NCI-H526 treated with DMSO at 0.1 percent for 48 hours (cell line): Measurements from ENCODE around the gene JAML.

Experiments used
- DNase-seq: peaks from one replicate; lab custom pipeline; 2025; lab: John Stamatoyannopoulos, UW

The JAML gene, protein sequence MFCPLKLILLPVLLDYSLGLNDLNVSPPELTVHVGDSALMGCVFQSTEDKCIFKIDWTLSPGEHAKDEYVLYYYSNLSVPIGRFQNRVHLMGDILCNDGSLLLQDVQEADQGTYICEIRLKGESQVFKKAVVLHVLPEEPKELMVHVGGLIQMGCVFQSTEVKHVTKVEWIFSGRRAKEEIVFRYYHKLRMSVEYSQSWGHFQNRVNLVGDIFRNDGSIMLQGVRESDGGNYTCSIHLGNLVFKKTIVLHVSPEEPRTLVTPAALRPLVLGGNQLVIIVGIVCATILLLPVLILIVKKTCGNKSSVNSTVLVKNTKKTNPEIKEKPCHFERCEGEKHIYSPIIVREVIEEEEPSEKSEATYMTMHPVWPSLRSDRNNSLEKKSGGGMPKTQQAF

DNA sequence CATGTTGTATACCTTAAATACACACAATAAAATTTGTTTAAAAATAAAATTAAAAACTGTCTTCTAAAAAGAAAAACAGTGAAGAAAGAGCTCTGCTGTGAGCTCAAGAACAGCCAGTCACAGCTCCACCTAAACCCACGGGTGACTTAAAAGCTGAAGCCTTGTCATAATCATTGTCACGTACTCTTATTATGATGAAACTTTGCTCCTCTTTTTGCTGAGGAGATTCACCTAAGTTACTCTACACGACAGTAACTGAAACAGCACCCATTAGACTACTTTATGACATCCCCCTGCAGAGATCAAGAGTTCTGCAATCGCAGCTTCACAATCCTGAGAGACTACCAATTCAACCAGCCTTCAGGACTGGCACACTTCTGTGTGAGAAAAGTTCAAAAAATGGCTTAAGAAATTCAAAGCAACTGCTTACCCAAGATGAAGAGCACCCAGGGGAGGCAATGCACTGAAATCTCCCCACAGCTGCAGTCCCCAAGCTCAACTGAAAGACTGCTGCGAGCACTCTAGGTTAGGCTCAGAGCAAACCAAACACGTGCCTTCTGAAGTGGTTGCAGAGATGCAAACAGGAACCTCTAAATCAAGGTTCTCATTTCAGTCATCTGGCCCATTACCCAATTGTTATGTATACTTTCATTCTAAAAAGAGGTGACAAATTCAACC, at the start of gene JAML:
Gene JAML (minus strand): TSS at position 501 of the 678 bp plus-strand sequence. CDS start 10,145 bp downstream, outside the sequence.
- DNase-seq: no peak

DNA sequence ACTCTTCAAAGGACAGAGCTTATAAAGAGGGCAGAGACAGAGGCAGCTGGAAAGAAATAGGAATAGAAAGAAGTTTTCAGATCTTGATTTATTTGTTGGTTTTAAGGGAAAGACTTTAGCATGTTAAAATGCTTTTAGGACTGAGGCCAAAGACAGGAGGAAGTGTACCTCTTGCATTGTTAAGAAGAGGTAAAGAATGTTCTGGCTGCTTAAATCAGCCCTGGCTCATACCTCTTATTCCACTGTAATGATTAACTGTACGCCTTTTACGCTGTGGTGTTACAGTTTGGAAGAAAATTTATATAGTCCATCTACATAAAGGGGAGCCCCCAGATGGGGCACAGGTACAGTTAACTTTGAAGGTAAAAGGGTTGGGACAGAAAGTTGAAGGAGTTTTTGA, 49.4 kb upstream of the JAML start:
- no peak for DNase-seq

DNA sequence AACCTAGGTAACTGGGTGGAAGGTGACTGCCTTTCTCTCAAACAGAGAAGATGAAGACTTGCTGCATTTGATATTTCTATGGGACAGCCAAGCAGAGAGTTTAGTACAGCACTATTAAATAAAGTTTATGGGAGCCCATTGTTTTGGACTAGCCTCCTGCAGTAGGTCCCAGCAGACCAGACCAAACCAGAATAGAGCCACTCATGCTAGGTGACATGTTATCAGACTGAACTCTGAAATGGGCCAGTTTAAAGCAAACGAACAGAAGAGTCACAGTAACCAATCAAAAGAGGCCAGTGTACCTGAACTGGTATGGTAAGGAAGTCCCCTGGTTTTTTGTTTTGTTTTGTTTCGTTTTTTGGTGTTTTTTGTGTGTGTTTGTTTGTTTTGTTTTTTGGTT, 47.2 kb upstream of the JAML start:
- DNase-seq: no peak

DNA sequence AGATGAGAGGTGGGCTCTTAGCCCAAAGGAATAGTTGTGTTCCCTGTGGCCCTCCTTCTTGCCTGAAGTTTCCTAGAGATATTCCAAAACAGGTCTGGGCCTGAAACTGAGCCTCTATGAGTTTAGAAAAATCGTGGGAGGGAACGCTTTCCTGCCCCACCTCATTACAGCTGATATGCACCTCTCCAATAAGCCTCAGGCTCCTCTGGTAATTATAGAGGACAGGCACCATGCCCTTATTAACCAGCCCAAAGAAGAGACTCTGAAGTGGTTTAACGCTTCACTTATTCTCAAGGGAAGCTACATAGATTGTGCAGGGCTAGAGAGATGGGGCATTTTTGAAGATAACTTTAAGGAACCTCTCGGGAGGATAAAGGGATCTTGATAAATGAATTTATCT, 42.7 kb upstream of the JAML start:
- no peak for DNase-seq

DNA sequence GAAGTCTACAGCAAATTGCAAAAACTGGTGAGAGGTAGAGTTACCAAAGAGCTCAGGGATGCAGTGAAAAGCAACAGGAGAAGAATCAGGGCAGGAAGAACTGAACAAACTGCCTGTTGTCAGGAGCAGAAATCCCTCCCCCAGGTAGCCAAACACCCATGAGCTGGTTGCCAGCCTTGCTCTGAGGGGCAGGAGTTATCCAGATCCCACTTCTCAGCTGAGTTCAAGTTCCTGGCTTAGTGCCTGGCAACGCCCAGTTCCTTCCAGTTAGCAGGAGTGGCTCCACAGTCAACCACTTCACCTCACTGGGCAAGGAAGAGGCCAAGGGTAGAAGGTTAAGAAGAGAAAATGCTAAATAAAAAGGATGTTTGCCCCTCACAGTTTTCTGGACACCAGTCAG, 41.1 kb upstream of the JAML start:
- DNase-seq: no peak

DNA sequence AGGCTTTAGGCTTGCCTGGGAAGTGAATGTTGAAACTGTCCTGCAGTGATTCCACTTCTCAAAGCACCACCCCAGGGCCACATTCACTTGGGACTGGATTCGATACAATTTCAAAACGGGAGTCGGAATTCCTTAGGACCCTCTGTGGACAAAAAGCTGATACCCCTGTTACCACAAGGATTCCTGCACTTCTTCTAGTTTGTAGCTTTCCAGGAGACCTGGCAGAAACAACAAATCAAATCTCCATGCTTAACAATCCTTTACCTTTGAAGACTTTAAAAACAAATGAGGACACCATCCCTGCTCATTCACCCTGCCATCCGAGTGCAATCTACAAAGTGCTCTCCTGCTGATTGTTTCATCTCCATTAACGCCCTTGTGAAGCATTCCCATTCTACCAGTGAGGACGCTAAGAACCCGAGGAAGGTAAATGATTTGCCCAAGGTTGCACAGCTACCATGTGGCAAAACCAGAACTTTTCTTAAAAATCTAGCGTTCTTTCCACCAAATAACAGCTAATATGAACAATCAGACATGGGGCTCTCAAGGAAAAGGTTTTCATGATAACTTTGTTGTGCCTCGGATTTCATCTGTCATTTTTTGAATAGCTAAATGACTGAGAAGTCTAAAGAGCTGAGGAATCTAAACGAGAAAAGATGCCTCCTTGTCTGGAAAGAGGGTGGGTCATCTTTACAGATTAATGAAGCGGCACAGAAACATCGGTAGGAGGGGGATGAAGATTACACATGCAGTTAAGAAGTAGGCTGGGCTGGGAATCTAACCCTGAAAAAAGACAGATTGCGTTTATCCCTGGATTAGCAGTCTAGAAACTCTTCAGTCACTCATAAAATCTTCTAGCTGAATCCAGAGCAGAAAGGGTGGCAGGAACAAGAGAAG, 40.0 kb upstream of the JAML start:
- no peak for DNase-seq

DNA sequence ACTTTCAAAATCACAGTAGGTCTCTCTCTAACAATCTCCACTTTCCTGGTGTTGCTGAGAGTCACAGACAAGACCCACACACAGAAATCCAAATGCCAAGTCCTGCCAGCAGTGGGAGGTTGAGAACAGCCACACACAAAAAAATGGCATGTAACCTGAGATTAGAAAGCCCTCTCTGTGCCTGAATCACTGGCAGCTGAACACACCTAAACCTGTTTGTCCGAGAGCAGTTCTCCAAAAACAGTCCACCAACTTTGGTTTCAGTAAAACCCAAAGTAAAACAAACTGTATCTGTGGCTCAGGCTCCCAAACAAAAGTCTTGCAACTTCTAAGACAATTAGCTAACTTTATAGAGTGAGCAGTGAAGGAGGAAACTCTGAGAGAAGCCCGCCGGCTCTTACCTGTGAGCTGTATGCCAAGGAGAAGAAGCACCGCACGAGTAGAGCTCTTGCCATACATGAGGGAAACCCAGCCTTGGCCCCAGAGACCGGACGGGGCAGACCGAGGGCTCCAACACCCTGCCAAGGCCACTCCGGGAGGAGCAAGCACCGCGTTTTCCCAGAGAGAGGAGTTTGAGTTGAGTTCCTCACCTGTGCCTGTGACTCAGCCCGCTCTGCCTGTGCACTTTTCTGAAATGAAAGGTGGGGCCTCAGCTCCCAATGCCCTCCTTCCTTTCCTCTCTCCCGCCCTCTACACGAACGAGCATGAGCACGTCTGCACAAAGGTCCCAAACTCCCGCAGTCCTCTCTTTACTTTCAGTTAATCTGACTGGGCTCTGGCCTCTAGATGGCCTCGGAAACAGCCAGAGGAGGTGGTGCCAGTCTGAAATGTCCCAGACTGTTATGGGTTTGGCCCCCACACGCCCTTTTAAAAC, 39.1 kb upstream of the JAML start, which contains the start of gene MPZL2:
Gene MPZL2 (minus strand): TSS at position 603 of the 874 bp plus-strand sequence. CDS start 144 bp downstream, at position 459.
- DNase-seq: peak; percentile 27

DNA sequence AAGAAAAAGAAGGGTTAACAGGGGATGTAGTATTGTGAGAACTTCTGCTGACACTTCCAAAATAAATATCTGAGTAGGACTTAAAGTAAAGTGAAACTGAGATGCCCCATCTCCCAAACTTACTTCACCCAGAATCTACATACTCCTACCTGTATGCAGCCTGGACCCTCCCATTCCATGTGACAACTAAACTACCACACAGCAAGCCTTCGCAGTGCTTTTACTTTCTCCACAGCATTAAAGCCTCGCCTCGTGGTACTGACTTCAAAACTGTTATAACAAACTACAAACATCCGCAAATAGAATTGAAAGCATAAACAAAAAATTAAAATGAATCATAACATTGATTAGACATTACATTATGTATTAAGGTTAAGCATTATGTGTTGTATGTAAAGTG, 38.3 kb upstream of the JAML start:
- DNase-seq: no peak

DNA sequence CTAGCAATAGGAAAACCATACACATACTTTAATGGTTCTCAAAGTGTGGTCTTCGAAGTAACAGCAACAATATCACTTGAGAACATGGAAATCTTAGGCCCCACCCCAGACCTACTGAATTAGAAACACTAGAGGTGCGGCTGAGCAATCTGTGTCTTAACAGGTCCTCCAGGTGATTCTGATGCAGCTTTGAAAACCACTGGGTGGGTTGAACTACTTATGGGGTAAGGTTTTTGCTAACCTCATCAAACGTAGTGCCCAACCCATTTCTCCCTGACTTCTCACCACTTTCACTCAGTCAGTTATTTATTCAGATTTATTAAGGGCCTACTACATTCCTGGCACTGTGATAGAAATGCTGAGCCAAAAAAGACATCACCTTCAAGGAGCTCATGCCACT, 35.5 kb upstream of the JAML start:
- DNase-seq: no peak

DNA sequence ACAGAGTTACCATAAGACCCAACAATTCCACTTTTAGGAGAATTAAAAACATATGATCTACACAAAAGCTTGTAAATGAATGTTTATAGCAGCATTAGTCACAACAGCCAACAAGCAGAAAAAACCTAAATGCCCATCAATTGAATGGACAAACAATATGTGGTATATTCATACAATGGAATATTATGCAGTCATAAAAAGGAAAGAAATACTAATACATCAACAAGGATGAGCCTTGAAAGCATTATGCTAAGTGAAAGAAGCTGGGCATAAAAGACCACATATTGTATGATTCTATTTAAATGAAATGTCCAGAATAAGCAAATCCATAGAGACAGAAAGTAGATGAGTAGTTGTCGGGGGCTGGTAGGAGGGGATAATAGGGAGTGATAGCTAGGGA, 34.3 kb upstream of the JAML start:
- DNase-seq: no peak

DNA sequence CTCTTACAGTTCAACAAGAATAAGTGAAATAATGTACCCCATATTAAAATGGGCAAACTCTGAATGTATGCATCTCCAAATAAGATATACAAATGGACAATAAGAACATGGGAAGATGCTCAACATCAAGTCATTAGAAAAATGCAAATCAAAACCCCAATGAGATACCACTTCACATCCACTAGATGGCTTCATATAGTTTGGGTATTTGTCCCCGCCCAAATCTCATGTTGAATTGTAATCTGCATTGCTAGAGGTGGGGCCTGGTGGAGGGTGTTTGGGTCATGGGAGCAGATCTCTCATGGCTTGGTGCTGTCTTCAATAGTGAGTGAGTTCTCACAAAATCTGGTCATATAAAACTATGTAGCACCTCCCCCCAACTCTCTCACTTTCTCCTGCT, 33.6 kb upstream of the JAML start:
- DNase-seq: peak; percentile 36

DNA sequence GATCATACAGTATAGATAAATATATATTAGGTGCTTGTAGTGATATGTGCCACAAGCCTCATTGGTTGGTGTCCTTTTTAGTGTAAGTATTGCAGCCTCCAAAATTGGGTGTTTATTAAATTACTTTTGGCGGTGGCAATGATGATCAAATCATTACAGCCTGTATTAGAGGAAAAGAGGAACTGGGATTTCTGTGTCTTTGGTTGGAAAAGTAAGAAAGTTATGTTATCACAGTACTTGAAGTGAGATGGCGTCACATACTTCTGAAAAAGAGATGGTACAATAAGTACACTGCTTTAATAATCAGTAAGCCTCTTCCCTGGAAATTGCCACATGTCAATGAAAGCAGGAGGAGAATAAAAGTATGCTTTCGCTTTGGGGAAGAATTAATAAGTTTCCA, 27.9 kb upstream of the JAML start:
- DNase-seq: no peak

DNA sequence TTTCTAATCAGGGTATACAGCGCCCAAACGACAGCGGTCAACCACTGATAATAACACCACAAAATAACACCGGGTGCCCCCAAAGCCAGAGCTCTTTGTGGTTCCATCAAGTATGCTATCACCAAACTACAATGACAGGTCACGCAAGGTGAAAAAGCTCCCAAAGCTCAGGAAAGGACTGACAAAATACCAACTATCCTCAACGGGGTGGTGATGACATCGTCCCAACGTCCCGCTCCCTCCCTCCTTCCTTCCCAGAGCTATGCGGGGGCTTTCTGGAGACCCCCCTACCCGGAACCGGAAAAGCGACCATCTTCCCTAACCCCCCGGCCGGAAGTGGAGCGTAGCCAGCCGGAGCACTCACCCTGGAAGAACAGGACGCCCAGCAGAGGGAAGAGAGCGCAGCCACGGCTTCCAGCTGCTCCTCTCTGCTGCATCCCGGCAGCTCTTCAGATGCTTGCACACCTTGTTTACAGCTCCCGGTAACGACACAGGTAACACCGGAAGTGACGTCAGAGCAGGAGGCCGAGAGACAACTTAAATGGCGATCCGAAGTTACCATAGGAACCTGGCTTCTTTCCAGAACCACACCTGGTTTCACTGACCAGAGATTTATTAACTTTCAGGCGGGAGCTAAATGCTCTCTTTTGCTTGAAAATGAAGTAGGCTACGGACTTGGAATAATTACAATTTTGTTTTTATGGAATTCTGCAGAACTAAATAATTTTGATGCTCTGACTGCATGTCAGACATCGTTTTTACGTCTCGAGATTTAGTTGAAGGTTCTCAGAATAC, 27.2 kb upstream of the JAML start, which contains the start of gene MPZL3:
Gene MPZL3 (minus strand): TSS at position 508 of the 795 bp plus-strand sequence. CDS start 71 bp downstream, at position 437.
- peak; percentile 99 for DNase-seq

DNA sequence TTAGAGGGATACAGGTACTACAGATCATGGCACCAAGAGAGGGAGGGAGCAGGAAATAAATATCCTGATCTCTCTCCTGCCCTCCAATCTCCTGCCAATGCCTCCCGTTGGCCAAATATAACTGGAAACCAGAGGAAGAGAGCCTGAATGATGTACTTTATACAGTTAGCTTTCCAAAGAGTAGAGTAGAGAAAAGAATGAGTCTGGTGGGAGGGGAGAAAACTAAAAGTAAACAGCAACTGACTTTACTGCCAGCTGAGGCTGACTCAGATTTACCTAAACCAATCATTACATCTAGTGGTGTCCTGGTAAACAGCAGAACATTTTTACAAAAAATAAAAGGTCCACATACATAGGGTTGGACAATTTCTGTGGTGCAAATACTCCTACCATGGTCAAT, 22.2 kb upstream of the JAML start:
- no peak for DNase-seq

DNA sequence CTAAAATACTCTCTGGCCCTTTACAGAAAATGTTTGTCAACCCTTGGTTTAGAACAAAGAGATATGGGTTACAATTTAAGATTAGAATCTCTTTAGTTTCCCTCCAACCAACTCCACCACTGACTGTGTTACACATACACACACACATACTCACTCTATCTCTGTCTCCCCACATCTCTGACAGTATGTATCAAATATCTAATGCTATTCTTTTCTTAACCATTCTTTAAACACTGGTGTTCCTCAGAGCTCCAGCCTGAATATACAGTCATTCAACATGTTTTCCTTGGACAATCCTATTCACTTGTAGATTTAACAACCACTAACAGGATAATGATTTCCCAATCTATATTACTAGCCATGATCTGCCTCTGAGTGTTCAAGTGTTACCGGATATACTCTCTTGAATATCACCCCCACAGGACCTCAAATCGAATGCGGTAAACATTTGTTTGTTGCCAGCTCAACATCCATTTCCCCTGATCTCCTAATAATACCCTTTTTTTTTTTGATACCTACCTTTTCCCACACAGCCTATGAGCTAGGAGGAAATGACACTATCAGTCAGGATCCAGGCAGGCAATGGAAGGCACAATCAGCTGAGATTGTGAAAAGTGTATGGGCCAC, 21.2 kb upstream of the JAML start:
- DNase-seq: no peak

DNA sequence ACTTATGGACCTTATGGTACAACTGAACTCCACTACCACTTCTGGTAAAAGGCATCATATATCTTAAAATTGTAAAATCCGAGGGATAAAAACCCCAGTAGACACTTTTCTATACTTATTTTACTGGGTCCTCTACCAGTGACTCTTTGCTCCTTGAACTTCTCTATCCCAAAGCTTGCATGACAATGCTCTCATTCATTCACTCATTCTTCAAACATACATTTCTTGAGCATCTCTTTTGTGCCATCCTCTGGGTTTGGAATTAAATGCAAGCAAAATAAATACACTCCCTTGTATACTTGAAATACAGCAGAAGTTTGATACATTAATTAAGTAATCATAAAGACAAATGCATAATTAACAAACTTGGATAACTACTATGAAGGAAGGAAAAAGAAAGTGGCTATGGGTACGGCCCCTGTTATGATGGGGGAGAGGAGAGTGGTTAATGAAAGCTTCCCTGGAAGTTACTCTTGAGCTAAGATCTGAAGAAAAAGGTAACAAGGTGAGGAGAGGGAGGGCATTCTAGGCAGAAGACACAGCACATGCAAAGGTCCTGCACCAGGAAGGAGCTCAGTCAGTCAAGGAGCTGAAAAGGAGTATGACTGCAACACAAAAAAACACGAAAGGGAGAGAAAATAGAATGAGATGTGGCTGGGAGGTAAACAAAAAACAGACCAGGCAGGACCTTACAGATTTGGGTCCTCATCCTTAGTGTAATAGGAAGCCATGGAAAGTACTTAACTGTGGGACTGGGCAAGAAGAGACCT, 19.4 kb upstream of the JAML start:
- no peak for DNase-seq

DNA sequence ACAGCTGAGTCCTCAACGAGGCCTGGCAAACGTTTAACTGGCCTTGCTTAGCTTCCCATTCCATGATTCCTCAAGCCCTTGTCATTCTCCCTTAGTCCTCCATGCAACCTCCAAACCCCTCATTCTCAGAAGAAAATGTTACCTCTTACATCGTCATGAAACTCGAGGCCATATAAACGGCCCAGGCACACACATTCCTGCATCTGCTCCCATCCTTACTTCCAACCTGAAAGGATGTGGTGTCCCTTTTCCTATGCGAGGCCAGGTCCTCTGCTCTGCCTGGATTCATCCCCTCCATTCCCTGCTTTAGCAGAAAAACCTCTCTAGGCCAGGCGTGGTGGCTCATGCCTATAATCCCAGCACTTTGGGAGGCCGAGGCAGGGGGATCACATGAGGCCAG, 18.4 kb upstream of the JAML start:
- DNase-seq: no peak

DNA sequence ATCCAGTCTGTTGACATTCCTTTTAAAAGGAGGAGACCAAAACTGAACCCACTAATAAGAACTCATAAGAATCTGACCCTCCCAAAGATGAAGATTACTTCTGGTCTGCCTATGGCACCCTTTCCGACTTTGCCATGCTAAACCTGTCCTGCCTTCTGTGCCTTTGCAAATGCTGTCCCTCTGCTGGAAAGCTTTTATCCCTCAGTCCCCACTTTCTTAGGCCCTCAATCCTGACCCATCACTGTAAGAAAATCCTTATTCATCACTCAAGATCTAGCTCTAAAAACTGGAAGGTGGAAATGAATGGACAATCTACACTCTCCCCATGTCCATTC, 16.9 kb upstream of the JAML start:
- DNase-seq: no peak

DNA sequence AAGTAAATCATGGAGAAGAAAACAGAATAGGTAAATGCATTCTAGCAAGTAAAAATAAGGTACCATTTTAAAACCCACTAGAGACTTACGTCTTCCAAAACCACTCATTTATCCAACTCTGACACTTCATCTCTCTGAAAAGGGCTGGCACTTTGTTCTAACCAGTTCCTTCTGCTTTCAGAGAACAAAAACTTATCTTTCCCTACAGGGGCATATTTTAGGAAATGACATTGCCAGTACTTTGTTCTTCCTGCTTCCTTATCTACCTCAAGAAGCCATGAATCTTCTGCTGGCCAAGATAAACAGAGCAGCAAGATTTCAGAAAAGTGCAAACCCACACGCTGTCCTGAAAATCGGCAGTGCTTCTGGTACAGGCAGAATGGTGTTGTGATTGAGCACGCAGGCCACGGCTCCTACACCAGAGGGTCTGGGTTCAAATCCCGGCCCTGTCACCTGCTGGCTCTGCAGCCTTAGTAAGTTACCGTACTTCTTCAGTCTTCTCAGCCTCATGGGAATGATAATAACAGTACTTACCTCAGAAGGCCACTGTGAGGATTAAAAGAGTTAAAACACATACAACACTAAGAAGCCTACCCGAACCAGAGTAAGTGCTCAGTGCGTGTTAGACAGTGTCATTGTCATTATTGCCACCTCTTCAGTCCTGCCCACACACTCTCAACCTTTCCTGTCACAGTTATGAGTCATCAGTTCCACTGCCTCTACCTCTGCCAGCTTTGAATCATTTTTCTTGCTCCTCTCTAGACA, 16.4 kb upstream of the JAML start:
- DNase-seq: no peak
